Measurements from ENCODE around the gene LIN9.

GRCh38 chr1:226187019-226187322, 122.0 kb downstream of the LIN9 start:
- no peak for TF ChIP-seq MAX (IDR thresholded peaks at IDR 0.05)
- TF ChIP-seq TCF12 (IDR thresholded peaks at IDR 0.05; ENCODE audit: low read depth) = no peak
- no peak for TF ChIP-seq REST (IDR thresholded peaks at IDR 0.05; ENCODE audit: low read depth)
- TF ChIP-seq EP300 (IDR thresholded peaks at IDR 0.05; ENCODE audit: borderline replicate concordance) = no peak
- TF ChIP-seq FOXM1 (IDR thresholded peaks at IDR 0.05; ENCODE audit: borderline replicate concordance, low read depth) = no peak
- no peak for TF ChIP-seq TEAD4 (IDR thresholded peaks at IDR 0.05)
- TF ChIP-seq CREB1 (IDR thresholded peaks at IDR 0.05; ENCODE audit: low read depth) = no peak
